Islet of Langerhans (tissue), 1 donor: ENCODE results near the gene SHANK1.
"Not testable (repeated sequence)": the region's sequence is repeated elsewhere in the genome, so short reads cannot be mapped to it uniquely, and the experiment has no call there.

Experiments
- FAIRE-seq: peaks from one replicate; lab custom pipeline; 2011; peaks lifted over from hg19 to GRCh38; lab: Jason Lieb, UNC

The SHANK1 gene

GRCh38 chr19:50719566-50719965 lies at the start of gene SHANK1:
SHANK1 (minus strand) TSS chr19:50719802; CDS start chr19:50716919, 2,883 bp downstream.
- no peak for FAIRE-seq

- no peak for FAIRE-seq
Observed at GRCh38 chr19:50768277-50768676, 48.7 kb upstream of the SHANK1 start.

- FAIRE-seq = not testable (repeated sequence)
Observed at GRCh38 chr19:50767263-50767662, 47.7 kb upstream of the SHANK1 start.

DNA sequence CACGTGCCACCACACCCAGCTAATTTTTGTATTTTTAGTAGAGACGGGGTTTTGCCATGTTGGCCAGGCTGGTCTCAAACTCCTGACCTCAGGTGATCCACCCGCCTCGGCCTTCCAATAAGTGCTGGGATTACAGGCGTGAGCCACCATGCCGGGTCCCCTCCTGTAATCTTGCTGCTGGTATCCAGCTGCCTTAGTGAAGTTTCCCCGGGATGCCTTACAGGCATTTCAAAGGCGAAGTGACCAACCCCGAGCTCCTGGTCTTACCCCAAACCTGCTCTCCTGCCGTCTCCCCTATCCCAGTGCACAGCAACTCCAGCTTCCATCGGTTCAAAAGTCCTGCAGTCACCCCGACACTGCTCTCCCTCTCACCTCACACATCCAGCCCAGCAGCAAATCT lies 47.1 kb upstream of the SHANK1 start:
- FAIRE-seq = not testable (repeated sequence)

DNA sequence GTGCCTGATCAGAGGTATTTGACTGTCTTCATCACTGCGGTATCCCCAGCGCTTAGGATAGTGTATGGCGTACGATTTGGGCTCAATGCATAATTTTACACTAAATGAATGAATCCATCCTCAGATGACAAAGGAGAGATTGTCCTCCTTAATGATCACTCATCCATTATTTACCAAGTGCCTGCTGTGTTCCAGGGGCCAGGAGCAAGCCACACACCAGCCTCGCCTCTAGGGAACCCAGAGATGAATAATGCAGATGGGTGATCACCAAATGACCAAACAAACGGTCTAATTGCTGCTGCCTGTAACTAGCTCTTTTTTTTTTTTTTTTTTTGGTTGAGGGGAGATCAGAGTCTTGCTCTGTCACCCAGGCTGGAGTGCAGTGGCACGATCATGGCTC lies 44.8 kb upstream of the SHANK1 start:
- FAIRE-seq = no peak

GRCh38 chr19:50763521-50763920 lies 43.9 kb upstream of the SHANK1 start:
- FAIRE-seq = not testable (repeated sequence)

GRCh38 chr19:50761501-50761900 lies 41.9 kb upstream of the SHANK1 start:
- FAIRE-seq = not testable (repeated sequence)

GRCh38 chr19:50759886-50760285 lies 40.3 kb upstream of the SHANK1 start:
- no peak for FAIRE-seq

DNA sequence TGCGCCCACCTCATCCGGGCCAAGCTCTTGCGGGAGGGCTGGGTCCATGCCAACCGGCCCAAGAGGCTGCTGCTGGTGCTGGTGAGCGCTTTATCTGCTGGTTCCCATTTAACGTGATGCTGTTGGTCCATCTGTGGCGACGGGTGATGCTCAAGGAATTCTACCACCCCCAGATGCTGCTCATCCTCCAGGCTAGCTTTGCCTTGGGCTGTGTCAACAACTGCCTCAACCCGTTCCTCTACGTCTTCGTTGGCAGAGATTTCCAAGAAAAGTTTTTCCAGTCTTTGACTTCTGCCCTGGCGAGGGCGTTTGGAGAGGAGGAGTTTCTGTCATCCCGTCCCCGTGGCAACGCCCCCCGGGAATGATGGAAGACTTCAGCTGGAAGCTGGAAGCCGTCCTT lies 39.5 kb upstream of the SHANK1 start:
- FAIRE-seq = not testable (repeated sequence)

- FAIRE-seq = not testable (repeated sequence)
Observed at GRCh38 chr19:50757624-50758023, 38.0 kb upstream of the SHANK1 start.

- FAIRE-seq = not testable (repeated sequence)
Observed at GRCh38 chr19:50756244-50756643, 36.6 kb upstream of the SHANK1 start.

GRCh38 chr19:50753879-50754278 lies 34.3 kb upstream of the SHANK1 start:
- no peak for FAIRE-seq

- FAIRE-seq = no peak
Observed at GRCh38 chr19:50750010-50750409, 30.4 kb upstream of the SHANK1 start.

DNA sequence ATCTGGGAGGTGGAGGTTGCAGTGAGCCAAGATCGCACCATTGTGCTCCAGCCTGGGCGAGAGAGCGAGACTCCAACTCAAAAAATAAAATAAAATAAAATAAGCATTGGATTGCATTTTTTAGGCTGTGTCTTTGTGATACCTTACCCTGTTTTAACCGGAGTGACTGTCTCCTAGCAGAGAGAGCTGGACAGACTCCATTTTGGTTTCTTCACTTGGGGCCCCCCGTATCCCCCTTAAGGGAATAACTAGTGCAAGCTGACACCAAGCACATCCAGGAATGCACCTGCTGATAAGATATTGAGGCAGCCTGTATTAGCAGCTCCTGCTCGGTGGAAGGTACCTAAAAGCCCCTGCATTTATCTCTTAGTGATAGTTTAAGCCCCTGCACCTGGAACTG lies 29.9 kb upstream of the SHANK1 start:
- FAIRE-seq = no peak

DNA sequence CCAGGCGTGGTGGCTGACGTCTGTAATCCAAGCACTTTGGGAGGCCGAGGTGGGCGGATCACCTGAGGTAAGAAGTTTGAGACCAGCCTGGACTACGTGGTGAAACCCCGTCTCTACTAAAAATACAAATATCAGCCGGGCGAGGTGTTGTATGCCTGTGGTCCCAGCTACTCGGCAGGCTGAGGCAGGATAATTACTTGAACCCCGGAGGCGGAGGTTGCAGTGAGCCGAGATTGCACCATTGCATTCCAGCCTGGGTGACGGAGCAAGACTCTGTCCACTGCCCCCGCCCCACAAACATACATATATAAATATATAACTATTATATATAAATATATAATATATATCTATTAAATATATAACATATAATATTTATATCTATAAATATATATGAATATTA lies 27.5 kb upstream of the SHANK1 start:
- not testable (repeated sequence) for FAIRE-seq

DNA sequence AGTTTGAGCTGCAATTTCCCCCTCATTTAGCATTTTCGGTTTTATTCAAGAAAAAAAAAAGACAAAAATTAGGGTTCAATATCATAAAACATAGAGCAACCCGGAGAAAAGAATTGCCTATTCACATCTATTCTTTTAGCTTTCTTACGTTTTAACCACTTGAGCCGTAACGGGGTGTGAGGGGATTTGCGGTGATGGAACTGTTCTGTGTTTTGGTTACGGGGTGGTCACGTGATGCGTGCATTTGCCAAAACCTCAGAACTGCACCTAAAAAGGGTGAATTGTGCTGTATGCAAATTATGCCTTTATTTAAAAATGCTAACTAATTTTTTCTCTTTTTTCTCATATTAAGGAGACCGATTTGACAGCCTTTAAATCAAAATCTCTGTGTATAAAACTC lies 25.6 kb upstream of the SHANK1 start:
- no peak for FAIRE-seq

DNA sequence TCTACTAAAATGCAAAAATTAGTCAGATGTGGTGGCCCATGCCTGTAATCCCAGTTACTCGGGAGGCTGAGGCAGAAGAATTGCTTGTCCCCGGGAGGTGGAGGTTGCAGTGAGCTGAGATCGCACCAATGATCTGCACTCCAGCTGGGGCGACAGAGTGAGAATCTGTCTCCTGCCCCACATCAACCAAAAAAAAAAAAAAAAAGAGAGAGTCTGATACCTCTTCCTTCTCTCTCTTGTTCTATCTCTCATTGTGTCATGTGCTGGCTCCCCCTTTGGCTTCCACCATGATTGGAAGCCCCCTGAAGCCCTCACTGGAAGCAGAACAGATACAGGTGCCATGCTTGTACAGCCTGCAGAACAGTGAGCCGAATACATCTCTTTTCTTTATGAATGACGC lies 23.9 kb upstream of the SHANK1 start:
- FAIRE-seq = no peak

GRCh38 chr19:50741179-50741933 lies 21.8 kb upstream of the SHANK1 start:
- no peak for FAIRE-seq

- no peak for FAIRE-seq
Observed at GRCh38 chr19:50739914-50740426, 20.4 kb upstream of the SHANK1 start.

DNA sequence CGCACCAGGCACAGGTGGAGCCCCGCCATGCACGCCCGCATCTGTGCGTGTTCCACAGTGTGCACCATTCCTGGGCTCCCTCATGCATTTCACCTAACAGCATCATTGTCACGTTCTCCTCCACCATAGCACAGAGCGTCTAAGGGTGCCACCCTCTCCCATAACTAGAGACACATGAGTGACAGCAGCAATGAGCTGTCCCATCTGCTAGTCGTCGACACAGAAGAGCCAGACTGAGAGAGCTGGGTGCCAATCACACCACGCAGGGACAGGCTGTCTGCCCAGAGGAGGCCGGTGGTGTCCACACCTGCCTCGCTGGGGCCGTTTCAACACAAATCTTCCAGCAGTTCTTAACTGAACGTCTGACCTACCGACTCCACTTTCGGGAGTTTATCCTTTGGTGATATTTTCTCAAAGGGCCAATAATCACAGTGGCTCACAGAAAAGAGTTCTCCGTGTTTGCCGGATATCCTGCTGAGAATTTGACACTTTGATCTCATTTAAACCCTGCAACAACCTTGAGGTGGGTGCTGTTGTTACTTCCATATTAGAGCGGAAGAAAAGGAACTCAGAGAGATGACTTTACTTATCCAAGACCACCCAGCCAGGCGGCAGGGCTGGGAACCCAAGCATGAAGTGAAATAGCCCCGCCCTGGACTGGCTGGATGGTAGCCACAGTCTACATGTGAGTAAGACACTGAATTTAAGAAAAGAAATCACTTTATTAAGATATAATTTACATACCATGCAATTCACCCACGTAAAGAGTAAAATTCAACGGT lies 19.7 kb upstream of the SHANK1 start:
- FAIRE-seq = no peak

GRCh38 chr19:50736338-50736737 lies 16.7 kb upstream of the SHANK1 start:
- no peak for FAIRE-seq

DNA sequence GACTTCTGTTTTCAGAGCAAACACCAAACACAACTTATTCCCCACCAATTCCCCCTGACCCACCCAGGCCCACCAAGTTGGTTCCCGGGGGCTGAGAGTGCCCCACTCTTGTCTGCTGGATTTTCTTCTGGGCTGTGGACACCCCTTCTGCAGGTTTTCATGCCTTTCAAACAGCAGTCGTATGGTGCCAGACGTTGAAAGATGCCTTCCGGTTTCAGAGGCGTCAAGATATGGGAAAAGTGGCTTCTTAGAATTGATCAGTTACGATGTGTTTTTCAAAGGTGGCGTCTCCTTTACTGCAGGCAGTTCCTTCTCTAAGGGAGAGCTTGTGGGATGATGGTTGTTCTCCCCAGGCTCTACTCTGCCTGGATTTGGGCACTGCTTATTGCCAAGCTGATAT lies 16.3 kb upstream of the SHANK1 start:
- no peak for FAIRE-seq

- FAIRE-seq = no peak
Observed at GRCh38 chr19:50729894-50730293, 10.3 kb upstream of the SHANK1 start.
